Nephron progenitor cell (in vitro differentiated cells): ENCODE results near the gene DMRTB1.

Experiments
- DNase-seq: peaks from one replicate; pipeline ENCODE4 v3.0.0; 2021
- H3K27ac Mint-ChIP-seq: 2 replicates; pipeline ENCODE4 v1.8.0; 2021; ENCODE audit warnings: mild to moderate bottlenecking, moderate library complexity, mixed read lengths
- H3K27me3 Mint-ChIP-seq: 2 replicates; pipeline ENCODE4 v1.8.0; 2021; ENCODE audit warnings: mild to moderate bottlenecking, low read depth, mixed read lengths; ENCODE audit not compliant: poor library complexity
- H3K36me3 Mint-ChIP-seq: 2 replicates; pipeline ENCODE4 v1.8.0; 2021; ENCODE audit warnings: low read depth, mixed read lengths
- H3K4me1 Mint-ChIP-seq: 2 replicates; pipeline ENCODE4 v1.8.0; 2021; ENCODE audit warnings: mixed read lengths
- H3K4me3 Mint-ChIP-seq: 2 replicates; pipeline ENCODE4 v1.8.0; 2021; ENCODE audit warnings: mild to moderate bottlenecking, moderate library complexity, mixed read lengths
- H3K9me3 Mint-ChIP-seq: 2 replicates; pipeline ENCODE4 v1.8.0; 2021; ENCODE audit warnings: mild to moderate bottlenecking, moderate library complexity, mixed read lengths
- TF ChIP-seq, protein P1 (sequence below): fragments of 200-600 bp; sonication (generic); IDR thresholded peaks from 2 replicates; pipeline ENCODE4 v1.5.0; 2021; ENCODE audit warnings: antibody characterized with exemption

Gene DMRTB1

GRCh38 chr1:53462769-53463501 is 3.7 kb downstream of the DMRTB1 start:
- Mint-ChIP-seq H3K4me1 (peaks cover 81% of the 10 kb centered on the region), H3K4me3 (peak overlapping the region; percentile 55), H3K27ac (peak overlapping the region; percentile 85), H3K9me3 (peaks cover 9% of the 10 kb centered on the region), H3K27me3 (peaks cover 6% of the 10 kb centered on the region), H3K36me3 (no peaks in the 10 kb centered on the region)
- TF ChIP-seq, protein P1, sequence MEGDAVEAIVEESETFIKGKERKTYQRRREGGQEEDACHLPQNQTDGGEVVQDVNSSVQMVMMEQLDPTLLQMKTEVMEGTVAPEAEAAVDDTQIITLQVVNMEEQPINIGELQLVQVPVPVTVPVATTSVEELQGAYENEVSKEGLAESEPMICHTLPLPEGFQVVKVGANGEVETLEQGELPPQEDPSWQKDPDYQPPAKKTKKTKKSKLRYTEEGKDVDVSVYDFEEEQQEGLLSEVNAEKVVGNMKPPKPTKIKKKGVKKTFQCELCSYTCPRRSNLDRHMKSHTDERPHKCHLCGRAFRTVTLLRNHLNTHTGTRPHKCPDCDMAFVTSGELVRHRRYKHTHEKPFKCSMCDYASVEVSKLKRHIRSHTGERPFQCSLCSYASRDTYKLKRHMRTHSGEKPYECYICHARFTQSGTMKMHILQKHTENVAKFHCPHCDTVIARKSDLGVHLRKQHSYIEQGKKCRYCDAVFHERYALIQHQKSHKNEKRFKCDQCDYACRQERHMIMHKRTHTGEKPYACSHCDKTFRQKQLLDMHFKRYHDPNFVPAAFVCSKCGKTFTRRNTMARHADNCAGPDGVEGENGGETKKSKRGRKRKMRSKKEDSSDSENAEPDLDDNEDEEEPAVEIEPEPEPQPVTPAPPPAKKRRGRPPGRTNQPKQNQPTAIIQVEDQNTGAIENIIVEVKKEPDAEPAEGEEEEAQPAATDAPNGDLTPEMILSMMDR = no peak
- no peak for DNase-seq

DNA sequence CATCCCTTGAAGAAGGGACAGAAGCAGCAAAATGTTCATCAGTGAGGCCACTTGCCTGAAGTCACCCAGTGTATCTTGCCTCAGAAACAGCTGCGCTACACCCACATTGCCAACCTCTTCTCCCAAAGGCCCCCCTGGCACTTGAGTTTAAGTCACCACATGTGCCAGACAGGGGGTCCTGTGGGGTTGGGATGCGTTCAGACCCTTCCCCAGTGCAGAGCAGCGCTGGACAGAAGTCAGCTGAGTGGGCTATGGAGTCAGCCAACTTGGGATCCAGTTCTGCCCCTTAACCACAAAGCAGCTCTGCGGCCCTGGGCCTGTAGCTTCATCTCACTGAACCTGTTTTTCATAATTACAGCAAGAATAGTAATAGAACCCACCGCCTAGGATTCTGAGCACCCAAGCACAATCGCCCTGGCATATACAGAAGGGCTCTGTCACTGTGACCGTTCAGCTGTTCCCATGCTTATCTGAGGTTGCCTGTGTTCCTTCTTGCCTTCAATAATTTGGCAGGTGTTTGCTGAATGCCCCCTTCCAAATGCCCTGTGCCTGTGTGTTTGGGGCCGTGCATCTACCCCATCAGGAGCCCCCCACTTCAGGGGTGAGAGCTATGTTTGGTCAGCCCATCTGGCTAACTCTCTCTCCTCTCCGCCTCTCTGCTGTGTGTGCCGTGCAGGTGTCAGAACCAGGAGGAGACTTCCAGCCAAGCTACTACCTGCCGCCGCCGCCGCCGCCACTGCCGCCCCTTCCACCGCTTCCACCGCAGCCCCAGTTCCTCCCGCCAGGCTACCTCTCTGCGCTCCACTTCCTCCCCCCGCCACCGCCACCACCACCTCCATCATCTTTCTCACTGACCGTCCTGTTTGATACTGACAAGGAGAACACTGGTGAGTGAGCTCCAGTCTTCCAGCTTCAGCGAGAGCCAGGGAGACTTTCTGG is 5.0 kb downstream of the DMRTB1 start:
- DNase-seq = no peak
- H3K9me3 Mint-ChIP-seq = peaks cover 9% of the 10 kb centered on the region
- H3K27me3 Mint-ChIP-seq = peaks cover 6% of the 10 kb centered on the region
- TF ChIP-seq, protein P1 = no peak
- no peak overlapping the region for H3K4me3 Mint-ChIP-seq
- no peaks in the 10 kb centered on the region for H3K36me3 Mint-ChIP-seq
- H3K4me1 Mint-ChIP-seq = peaks cover 86% of the 10 kb centered on the region
- H3K27ac Mint-ChIP-seq = no peak overlapping the region

DNA sequence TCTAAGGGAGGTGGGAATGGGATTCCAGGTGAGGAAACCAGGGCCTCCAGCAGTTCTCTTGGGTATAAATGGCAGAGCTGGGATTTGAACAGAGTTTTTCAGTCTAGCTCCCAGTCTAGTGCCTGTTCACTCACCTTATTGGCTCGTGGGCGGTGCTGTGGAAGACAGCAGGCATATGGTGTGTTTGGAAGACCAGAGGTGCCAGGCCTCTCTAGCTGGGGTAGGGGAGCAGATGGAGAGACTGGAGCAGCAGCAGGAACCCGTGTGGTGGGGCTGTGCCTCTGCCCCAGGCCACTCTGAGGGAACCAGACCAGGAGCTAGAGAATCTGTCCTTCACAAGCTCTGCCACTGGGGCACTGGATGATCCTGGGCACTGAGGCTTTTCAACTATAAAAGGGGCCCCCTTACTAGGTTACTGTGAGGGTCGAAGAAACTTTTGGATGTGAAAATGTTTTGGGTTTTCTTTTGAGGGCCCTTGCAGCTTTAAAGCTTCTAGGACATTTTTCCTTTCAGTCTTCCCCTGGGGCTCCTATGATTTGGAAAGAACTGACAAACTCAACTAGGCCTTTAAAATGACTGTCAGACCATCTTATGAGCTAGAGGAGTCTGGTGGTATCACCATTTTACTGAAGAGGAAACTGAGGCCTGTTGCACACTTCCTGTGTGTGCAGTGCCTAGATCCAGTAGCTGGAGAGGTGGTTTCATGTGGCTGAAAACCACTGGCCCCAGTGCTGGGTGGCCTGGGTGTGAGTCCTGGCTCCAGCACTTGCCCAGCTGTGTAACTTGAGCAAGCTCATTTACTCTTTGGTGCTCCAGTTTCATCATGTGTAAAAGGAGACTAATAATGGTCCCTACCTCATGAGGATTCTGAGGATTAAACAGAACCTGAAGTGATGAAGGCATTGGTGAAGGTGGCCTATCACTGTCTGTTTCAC is 6.1 kb downstream of the DMRTB1 start:
- TF ChIP-seq, protein P1 = no peak
- H3K27ac Mint-ChIP-seq = no peak overlapping the region
- no peak for DNase-seq
- H3K27me3 Mint-ChIP-seq = peaks cover 6% of the 10 kb centered on the region
- no peak overlapping the region for H3K4me3 Mint-ChIP-seq
- H3K9me3 Mint-ChIP-seq = peaks cover 6% of the 10 kb centered on the region
- H3K36me3 Mint-ChIP-seq = no peaks in the 10 kb centered on the region
- H3K4me1 Mint-ChIP-seq = peaks cover 82% of the 10 kb centered on the region

DNA sequence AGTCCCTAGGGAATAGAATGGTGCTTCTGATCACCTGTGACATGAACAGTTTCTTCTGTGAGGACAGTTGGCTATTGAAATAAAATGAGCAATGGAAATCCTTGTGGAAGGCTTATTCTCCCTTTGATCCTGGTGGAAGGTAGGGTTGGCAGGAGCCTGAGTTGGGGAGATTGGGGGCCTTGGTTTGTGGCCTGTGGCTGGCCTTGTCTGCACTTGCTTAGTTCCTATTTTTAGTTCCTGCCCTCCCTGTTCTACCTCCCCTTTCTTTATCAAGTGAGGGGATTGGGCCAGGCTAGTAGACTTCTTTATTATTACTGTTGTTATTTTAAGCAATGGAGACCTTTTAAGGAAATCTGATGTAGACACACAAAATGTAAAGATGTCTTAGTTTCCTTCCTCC is 8.2 kb downstream of the DMRTB1 start:
- peaks cover 70% of the 10 kb centered on the region for H3K4me1 Mint-ChIP-seq
- no peak overlapping the region for H3K27ac Mint-ChIP-seq
- TF ChIP-seq, protein P1 = no peak

DNA sequence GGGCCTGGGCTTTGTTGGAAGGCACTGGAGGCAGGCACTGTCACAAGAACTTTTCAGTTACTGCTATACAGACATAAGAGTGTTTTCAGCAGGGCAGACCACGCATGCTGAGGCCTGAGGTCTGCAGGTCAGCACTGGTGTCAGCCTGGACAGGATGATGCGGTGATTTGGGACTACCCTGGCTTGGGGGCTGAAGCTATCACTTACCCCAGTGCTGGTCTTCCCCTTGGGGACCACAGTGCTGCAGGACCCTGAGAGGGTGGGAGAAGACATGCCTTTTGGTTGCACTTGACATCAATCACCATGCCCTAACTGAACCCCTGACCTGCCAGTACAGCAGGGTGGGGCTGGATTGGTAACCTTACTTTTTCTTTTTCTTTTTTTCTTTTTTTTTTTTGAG is 9.2 kb downstream of the DMRTB1 start:
- Mint-ChIP-seq H3K27ac (no peak overlapping the region), H3K9me3 (no peaks in the 10 kb centered on the region), H3K4me1 (peaks cover 60% of the 10 kb centered on the region), H3K4me3 (no peak overlapping the region), H3K36me3 (no peaks in the 10 kb centered on the region), H3K27me3 (peaks cover 6% of the 10 kb centered on the region)
- no peak for DNase-seq
- TF ChIP-seq, protein P1 = no peak

More for the DNA sequence above, 8.2 kb downstream of the DMRTB1 start:
- Mint-ChIP-seq H3K27me3 (peaks cover 12% of the 10 kb centered on the region), H3K4me3 (no peak overlapping the region), H3K36me3 (no peaks in the 10 kb centered on the region), H3K9me3 (no peaks in the 10 kb centered on the region)
- DNase-seq = no peak
